Activated CD4-positive, CD25-positive, alpha-beta regulatory T cell treated with anti-CD3 and anti-CD28 coated beads, Interleukin-2, amount 50 U/mL, for 16 hours (primary cell): ENCODE measurements around the gene INTS14.

ENCODE experiments used
- DNase-seq: peaks from one replicate; pipeline ENCODE4 v3.0.0-alpha.2; 2020; ENCODE audit warnings: low read depth, low spot score

Gene INTS14

DNA sequence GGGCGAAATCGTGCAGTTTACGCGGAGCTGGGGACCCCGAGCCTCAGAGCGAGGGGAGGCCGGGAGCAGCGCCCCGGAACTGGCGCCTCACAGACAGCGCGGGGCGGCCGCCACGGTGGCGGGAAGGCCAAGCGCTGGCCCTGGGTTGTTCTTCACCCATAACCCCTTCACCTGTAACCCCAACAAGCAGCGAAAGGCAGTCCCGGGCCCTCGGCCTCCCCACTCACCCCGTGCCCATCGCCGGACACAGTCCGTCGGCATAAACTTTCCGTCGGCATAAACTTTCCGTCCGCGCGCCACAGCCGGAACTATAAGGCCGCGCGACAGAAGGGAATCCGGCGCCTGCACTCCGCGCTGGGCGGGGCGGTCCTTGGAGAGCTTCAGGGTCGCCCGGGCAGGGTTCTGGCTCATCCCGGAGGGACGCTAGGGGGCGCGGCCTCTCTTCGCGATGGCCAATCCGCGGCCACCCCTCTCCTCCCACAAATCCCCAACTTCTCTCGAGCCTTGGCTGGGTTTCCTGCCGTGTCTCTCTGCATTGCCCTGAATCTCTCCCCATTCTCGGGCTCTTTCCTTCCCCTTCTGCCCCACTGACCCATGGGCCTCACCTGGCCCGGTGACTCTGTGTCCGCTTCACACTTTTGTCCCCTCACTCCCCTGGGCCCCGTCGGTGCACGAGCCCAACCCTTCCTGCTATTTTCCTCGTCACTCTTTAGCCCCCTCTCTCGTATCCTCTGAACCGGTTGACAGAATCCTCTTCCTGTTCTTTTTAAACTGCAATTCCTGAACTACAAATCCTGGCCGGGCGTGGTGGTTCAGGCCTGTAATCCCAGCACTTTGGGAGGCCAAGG, at the start of gene INTS14:
Gene INTS14 (minus strand): TSS at position 261 of the 848 bp plus-strand sequence. CDS start 3,751 bp downstream, outside the sequence.
- peak; percentile 84 for DNase-seq

- no peak for DNase-seq
These were observed 48.6 kb upstream of the INTS14 start for GRCh38 chr15:65659502-65660052.

GRCh38 chr15:65655457-65655856, 44.5 kb upstream of the INTS14 start:
- DNase-seq, result no peak

DNA sequence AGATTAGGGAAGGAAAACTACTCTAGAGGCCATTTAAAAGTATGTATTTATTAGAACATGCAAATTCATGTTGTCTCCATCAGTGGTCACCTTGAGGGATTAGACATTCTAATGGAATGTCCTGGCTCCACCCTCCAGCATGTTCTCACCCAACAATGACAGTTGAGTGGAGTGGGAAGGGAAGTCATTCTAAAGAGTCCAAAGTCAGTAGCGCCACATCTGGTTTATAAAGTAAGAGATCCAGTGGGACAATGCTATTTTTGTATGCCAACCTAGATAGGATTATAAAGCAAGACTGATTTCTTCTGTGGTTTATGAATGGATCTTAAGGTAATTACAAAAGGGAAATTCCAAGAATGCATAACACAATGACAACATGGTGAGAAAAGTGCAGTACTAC, 44.1 kb upstream of the INTS14 start:
- DNase-seq, result no peak

- DNase-seq, result no peak
These were observed 43.0 kb upstream of the INTS14 start for GRCh38 chr15:65653801-65654521.

DNA sequence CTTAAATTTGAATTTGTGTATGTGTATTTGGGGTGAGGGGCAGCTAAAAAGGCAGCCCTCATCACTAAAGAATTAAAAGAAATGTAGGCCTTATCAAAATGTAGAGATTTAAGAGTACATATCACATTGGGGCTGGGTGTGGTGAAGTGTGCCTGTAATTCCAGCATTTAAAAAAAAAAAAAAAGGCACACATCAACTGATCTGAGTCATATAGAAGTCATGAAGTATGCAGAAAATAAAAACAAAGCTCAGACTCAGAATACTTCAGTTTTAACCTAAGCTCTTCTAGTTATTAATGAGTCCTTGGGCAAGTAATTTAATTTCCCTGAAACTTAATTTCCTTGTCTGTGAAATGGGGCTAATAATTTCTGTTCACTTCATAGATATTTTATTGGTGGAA, 42.4 kb upstream of the INTS14 start:
- DNase-seq, result no peak

DNA sequence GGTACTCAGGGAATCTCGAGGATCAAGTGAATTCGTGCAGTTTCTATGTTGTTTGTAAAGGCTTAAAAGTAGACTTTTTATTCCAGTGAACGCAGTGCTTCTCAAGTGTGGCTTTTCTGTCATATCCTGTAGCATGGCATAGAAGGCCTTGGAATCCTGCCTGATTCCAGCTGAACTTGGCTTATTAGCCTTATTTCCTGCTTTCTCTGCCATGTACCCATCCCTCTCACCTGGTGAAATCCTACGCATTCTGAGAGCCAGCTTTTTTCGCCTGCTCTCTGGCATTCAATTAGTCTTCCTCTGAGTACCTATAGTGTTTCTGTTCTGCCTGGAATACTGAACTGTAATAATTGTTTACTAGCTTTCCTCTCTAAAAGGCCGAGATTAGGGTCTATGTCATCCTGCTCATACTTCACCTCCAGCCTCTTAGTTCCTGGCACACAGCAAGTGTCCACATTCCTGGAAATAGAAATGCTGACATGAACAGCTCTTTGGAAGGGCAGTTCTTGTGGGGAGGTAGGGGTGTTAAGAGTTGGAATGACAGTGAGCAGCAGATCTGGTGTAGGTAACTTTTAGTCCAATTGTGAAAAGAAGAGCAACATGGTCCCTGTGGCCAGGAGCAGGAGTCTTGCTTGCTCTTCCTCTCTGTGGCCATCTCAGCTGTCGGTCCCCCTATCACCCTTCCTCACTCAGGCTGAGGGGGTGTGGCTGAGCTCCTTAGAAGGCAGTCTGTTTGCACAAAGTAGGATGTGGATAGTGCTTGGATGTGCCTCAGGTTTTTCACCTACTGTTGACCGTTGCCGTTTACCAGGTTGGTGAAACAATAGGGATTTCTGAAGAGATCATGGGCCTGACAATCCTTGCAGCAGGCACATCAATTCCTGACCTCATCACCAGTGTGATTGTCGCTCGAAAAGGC, 41.2 kb upstream of the INTS14 start:
- no peak for DNase-seq

DNA sequence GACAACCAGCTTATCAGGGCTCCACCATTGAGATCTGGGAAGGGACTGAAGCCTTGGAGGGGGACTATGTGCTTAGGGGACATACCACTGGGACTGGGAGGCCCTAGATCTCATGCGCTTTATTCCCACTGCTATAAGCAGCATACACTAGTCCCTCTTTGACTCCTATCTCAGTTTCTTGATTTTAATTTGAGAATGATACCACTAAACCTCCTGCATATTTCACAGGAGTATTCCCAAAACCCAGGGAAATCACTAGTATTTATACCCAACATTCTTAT, 40.1 kb upstream of the INTS14 start:
- no peak for DNase-seq

DNA sequence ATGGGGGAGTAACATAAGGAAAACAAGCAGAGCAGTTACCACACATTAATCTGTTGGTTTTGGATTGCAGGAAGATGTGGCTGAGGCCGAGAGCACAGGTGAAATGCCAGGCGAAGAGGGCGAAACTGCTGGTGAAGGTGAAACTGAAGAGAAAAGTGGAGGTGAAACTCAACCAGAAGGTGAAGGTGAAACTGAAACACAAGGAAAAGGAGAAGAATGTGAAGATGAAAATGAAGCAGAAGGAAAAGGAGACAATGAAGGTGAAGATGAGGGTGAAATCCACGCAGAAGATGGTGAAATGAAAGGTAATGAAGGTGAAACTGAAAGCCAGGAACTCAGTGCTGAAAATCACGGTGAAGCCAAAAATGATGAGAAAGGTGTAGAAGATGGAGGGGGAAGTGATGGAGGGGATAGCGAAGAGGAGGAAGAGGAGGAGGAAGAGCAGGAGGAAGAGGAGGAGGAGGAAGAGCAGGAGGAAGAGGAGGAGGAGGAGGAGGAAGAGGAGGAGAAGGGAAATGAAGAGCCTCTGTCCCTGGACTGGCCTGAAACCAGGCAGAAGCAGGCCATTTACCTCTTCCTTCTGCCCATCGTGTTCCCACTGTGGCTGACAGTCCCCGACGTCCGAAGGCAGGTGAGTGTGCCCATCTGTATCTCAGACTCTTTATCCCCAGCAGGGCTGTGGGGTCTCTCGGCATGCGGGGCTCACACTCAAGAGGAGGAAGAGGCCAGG, 39.5 kb upstream of the INTS14 start:
- no peak for DNase-seq

GRCh38 chr15:65646486-65646885, 35.6 kb upstream of the INTS14 start:
- no peak for DNase-seq

- DNase-seq, result no peak
These were observed 34.5 kb upstream of the INTS14 start for GRCh38 chr15:65645392-65645791.

DNA sequence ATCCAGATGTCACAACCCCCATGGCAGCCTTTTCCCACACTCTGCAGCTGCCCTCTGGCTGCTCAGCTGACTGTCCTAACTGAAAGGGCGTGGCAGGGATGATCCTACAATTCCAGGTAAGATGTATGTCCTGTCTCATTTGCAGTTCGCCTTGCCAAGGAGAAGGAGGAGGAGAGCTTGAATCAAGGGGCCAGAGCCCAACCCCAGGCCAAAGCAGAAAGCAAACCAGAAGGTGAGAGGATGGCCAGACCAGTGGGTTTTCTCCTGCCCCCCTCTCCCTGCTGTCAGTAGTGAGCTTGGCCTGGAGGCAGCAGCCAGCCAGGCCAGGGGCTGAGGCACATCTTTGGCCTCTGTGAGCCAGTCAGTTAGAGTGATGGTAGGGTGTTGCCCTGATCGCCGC, 33.4 kb upstream of the INTS14 start:
- DNase-seq, result no peak

- DNase-seq, result no peak
These were observed 31.7 kb upstream of the INTS14 start for GRCh38 chr15:65642594-65642993.

DNA sequence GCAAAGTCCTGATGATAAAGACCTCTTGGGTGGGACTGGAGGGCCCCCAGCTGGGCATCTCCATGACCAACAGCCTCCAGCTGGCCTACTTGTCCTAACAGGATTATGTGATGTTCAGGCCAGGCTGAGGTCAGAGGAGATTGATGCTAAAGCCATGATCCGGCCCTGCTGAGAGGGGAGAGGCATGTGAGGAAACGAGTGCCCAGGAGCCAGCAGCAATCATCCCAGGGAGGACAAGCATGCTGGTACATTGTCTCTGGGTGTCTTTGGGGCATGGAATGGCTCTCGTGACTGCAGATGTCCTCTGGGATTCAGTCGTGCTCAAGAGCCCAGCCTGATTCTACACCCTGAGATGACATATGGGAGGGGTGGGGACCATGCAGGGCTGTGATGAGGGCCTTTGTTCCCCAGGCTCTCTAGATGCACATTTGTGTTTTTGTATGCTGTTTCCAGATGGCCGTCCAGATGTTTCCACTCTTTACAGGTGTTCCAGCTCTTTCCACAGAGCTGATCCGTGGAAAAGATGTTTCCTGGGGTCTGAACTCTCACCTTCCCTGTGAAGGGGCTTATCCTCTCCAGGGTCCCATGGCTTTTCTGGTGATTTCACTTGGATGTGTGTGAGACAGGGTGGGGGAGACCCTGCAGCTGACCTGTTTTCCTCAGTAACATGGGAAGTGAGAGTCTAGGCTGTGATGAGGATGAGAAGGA, 31.0 kb upstream of the INTS14 start:
- no peak for DNase-seq

GRCh38 chr15:65639509-65639908, 28.6 kb upstream of the INTS14 start:
- no peak for DNase-seq

DNA sequence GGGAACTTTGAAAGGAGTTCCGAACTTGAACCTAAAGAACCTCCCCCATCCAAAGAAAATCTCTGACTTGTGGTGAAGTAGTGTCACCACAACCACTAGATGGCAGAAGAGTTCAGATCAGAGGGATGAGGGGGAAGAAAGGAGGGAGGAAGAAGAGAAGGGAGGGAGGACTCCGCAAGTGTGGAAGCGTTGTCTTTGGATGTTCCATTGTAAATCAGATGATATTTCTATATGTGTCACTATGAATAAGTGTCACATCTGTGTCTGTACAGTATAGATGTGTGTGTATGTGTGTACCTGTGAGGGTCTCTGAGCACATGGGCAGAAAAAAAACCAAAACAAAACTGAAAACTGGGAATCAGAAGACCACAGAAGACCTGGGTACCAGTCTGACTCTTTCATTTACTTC, 27.8 kb upstream of the INTS14 start:
- DNase-seq, result peak; percentile 7

- no peak for DNase-seq
These were observed 27.2 kb upstream of the INTS14 start for GRCh38 chr15:65638109-65638508.

GRCh38 chr15:65634356-65634755, 23.4 kb upstream of the INTS14 start:
- DNase-seq, result no peak

DNA sequence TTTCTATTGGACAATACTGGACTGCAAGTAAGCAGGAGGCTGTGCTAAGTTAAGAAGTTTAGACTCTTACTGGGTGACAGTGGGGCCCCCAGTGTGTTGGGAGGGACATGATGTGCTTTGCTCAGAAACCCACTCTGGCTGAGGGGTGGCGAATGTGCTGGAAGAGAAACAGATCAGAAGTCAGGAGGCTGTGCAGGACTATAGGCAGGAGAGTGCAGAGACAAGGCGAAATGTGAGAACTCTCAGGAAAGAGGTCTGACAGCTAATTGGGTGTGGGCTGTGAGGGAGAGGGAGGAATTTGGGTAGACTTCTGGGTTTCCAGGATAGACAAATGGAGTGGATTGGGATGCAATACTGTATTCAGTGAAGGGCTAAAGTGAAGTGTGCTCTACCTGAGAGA, 22.8 kb upstream of the INTS14 start:
- DNase-seq, result no peak

DNA sequence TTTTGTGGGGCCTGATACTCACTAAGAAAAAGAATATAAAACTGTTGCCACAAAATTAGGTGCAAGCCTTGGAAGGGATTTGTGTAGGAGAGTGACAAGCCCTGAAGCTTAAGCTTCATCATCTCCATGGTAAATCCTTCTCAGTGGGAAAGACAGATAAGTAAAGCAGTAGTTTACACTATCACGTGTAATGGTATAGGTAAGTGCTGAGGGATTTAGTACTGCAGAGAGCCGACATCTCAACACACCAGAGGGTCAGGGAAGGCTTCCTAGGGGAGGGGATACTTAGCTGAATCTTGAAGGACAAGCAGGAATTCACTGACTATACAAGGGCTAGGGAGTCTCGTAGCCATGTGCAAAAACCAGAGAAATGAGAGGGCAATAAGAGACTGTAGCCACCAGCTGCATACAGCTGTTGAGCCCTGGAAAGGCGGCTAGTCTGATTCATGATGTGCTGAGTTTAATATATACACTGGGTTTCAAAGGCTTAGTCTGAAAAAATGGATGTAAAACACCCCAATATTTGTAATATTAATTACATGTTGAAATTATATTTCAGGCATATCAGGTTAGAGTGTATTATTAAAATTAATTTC, 21.9 kb upstream of the INTS14 start:
- DNase-seq, result no peak
